ENCODE results near the gene RBP3. TPM values are rescaled to one million over a fixed set of nuclear protein-coding genes. Genes with fewer than 3 reads are reported as not detected.

The RBP3 gene
- polyA plus RNA-seq, 5 donors, result 0.06 to 0.10 (median 0.07) TPM

- DNase-seq, result no peak
These were observed 29.5 kb upstream of the RBP3 start for GRCh38 chr10:47318706-47319105.

GRCh38 chr10:47319784-47320183 is 28.4 kb upstream of the RBP3 start:
- DNase-seq, result no peak

- DNase-seq, result no peak
These were observed 27.4 kb upstream of the RBP3 start for GRCh38 chr10:47320812-47321211.

GRCh38 chr10:47321521-47322195 is 26.5 kb upstream of the RBP3 start:
- no peak for DNase-seq

GRCh38 chr10:47322300-47323061 is 25.7 kb upstream of the RBP3 start, which contains the start of gene GDF2:
Gene GDF2 (plus strand): TSS chr10:47322454. CDS start chr10:47322669, 215 bp downstream.
- DNase-seq, result no peak

- DNase-seq, result no peak
These were observed 25.1 kb upstream of the RBP3 start for GRCh38 chr10:47323087-47323486.

- no peak for DNase-seq
These were observed 24.4 kb upstream of the RBP3 start for GRCh38 chr10:47323636-47324296.

GRCh38 chr10:47325303-47326291 is 22.6 kb upstream of the RBP3 start:
- DNase-seq, result no peak

- DNase-seq, result no peak
These were observed 21.7 kb upstream of the RBP3 start for GRCh38 chr10:47326306-47326926.

- no peak for DNase-seq
These were observed 21.2 kb upstream of the RBP3 start for GRCh38 chr10:47326927-47327330.

- DNase-seq, result no peak
These were observed 18.3 kb upstream of the RBP3 start for GRCh38 chr10:47329855-47330254.

- no peak for DNase-seq
These were observed 17.8 kb upstream of the RBP3 start for GRCh38 chr10:47330366-47330765.

- no peak for DNase-seq
These were observed 17.4 kb upstream of the RBP3 start for GRCh38 chr10:47330804-47331203.

GRCh38 chr10:47331491-47331890 is 16.7 kb upstream of the RBP3 start:
- no peak for DNase-seq

GRCh38 chr10:47331954-47332353 is 16.2 kb upstream of the RBP3 start:
- DNase-seq, result no peak

GRCh38 chr10:47332371-47332770 is 15.8 kb upstream of the RBP3 start:
- DNase-seq, result no peak

GRCh38 chr10:47332946-47333345 is 15.2 kb upstream of the RBP3 start:
- DNase-seq, result no peak

GRCh38 chr10:47333532-47333931 is 14.6 kb upstream of the RBP3 start:
- DNase-seq, result no peak

GRCh38 chr10:47334466-47335295 is 13.5 kb upstream of the RBP3 start:
- DNase-seq, result no peak

- no peak for DNase-seq
These were observed 12.3 kb upstream of the RBP3 start for GRCh38 chr10:47335906-47336305.
